Measurements from ENCODE around the gene UTP25.
"Not testable (repeated sequence)": the region's sequence is repeated elsewhere in the genome, so short reads cannot be mapped to it uniquely, and the experiment has no call there.

The UTP25 gene

GRCh38 chr1:209870151-209870831 lies 42.5 kb downstream of the UTP25 start:
- in situ Hi-C loops (cut with MboI; ENCODE audit: low sequenced_read_pairs): loop anchor here (25.0 kb wide), 1 partner anchor 442 kb away; no protein-coding TSS in a partner anchor

GRCh38 chr1:209871006-209871405 lies 43.2 kb downstream of the UTP25 start:
- in situ Hi-C loops (cut with MboI; ENCODE audit: low sequenced_read_pairs): loop anchor here (25.0 kb wide), 1 partner anchor 441 kb away; no protein-coding TSS in a partner anchor

DNA sequence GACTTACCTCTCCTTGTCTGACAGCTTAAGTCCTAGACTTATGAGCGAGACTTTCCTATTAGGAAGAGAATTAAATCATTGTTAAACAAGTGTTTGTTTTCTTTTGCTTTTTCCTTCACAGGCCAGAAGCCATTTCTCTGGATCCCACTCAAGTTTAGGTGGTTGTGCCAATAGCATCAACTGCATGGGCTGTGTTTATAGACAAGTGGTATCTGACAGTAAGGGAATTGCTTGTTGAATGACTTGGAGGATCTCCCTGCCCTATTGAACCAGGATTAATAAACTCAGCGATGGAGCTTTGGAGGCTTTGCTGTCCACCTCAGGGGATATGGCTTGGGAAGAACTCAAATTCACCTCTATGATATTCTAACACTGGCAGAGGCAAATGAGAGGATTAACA lies 43.7 kb downstream of the UTP25 start:
- in situ Hi-C loops (cut with MboI; ENCODE audit: low sequenced_read_pairs): loop anchor here (25.0 kb wide), 1 partner anchor 441 kb away; no protein-coding TSS in a partner anchor

DNA sequence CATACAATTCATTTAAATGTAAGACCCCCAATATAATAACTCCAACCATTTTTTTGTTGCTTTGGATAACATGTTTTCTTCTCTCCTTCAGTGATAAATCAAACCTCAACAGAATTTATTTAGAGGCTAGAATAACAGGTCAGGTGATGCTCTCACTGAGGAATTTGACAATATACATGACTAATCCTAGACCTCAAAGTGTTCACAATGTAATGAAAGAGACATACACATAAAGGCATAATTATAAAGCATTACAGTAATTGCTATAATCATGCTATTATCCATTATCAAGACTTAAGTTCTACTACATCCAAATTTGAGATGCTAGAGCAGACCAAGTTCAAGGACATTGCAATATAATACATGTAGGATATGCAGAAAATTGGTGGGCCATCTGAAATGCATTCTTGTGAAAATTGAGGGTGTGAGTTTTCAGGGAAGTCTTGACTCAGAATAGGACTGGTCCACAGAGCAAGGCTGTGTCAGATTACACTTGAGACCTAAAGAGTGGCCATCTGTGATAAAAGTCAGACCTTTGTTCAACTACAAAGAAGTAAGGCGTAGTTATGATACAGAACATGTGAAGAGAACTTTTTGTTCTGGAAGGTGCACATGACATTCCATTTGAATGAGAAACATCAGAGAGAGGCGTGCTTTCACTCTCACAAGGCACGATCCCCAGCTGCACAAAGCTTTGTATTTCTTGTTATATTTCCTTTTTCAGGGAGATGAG lies 45.5 kb downstream of the UTP25 start:
- in situ Hi-C loops (cut with MboI; ENCODE audit: low sequenced_read_pairs): loop anchor here (25.0 kb wide), 1 partner anchor 439 kb away; no protein-coding TSS in a partner anchor

GRCh38 chr1:209875515-209875914 lies 47.7 kb downstream of the UTP25 start:
- in situ Hi-C loops (cut with MboI; ENCODE audit: low sequenced_read_pairs): no loop called here

- in situ Hi-C loops (cut with MboI; ENCODE audit: low sequenced_read_pairs): no loop called here
Measured at GRCh38 chr1:209876078-209876800, 48.5 kb downstream of the UTP25 start.

- in situ Hi-C loops (cut with MboI; ENCODE audit: low sequenced_read_pairs): no loop called here
Measured at GRCh38 chr1:209877087-209877764, 49.5 kb downstream of the UTP25 start.

GRCh38 chr1:209878964-209879363 lies 51.2 kb downstream of the UTP25 start:
- in situ Hi-C loops (cut with MboI; ENCODE audit: low sequenced_read_pairs): no loop called here

DNA sequence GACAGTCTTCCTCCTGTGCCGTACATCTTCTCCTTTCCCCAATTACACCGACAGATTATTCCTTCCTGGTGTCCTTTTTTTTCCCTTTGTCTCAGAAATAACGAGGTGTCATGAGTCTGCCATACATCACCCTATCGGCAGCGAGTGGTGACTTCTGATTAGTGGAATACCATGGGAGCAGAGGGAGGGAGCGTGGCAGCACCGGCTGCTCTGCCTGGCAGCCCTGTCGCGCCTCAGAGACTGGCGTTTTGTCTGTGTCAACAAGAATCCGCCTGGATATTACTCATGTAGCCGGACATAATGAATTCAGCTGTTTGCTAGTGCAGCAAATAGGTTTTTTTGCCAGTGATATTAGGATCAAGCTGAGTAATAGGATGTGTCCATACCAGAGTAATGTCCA lies 51.8 kb downstream of the UTP25 start:
- in situ Hi-C loops (cut with MboI; ENCODE audit: low sequenced_read_pairs): no loop called here

DNA sequence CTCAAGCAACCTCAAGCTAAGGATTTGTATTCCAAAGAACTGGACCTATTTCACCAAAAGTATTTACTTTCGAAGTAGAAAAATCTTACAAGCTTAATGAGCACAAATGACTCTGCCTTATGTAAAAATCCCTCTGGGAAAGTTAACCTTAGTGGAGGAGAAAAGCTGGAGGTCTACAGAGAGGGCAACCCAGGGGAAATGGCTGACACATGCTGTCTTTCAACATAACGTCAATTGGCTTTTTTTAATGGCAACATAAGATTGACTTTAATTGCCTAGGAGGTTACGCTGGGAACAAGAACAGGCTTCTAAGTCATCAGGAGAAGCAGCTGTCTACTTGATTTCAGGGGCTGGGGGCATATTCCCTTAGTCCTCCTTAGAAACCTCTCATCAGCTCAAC lies 52.3 kb downstream of the UTP25 start:
- in situ Hi-C loops (cut with MboI; ENCODE audit: low sequenced_read_pairs): no loop called here

DNA sequence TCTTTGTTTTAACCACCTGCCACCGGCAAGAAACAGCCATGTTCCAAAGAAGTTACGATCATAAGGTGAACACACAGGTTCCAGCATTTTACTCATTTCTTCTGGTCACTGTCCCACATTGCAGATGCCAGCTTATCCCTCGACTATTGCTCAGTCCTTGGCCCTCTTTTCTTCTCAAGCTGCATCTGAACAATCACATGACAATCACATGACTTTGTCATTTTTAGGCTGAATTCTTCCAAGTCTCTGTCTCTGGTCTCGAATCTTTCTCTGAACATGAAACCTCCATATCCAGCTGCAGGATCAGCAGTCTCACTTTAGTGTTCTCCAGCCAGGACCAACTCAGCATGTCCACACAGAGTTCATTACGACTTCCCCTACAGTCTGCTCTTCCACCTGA lies 53.8 kb downstream of the UTP25 start:
- in situ Hi-C loops (cut with MboI; ENCODE audit: low sequenced_read_pairs): no loop called here

DNA sequence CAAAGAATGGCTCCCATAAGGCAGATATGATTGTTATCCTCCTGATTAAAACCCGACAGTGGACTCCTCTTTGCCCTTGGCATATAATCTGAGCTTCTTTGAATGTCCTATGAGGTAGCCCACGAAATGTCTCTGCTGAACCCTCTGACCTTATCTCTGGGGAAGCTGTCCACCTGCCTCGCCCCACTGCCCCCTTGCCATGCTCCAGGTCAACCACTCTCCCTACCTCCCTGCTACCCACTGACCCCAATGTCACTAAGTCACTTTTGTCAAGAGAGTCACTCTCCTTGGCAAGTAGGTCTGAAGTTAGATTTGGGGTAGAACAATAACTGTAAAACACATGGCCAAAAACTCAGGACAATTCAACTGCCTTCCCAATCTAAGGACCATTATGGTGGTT lies 54.5 kb downstream of the UTP25 start:
- in situ Hi-C loops (cut with MboI; ENCODE audit: low sequenced_read_pairs): no loop called here

- in situ Hi-C loops (cut with MboI; ENCODE audit: low sequenced_read_pairs): no loop called here
Measured at GRCh38 chr1:209882942-209883340, 55.2 kb downstream of the UTP25 start.

- in situ Hi-C loops (cut with MboI; ENCODE audit: low sequenced_read_pairs): no loop called here
Measured at GRCh38 chr1:209883341-209883971, 55.7 kb downstream of the UTP25 start.

GRCh38 chr1:209884249-209884648 lies 56.5 kb downstream of the UTP25 start:
- in situ Hi-C loops (cut with MboI; ENCODE audit: low sequenced_read_pairs): no loop called here

DNA sequence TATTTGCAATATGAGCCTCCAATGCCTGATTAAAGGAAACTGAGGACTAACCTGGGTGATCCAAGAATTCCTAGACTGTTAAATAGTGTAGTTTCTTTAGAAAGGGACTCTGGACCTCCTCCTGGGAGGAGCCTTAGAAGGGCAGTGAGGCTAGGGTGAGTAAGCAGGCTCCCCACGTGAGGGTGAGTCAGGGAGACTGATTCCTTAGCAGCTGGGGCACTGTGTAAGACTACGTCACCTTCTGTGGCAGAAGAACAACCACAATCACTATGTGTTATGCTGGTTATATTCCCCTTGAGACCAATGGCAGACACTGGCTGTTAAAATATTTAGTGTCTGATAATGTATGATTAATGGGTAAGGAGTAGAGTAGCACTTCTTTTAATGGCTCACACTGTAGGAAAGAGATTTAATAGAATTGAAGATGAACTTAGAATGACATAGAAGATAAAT lies 56.9 kb downstream of the UTP25 start:
- in situ Hi-C loops (cut with MboI; ENCODE audit: low sequenced_read_pairs): no loop called here

DNA sequence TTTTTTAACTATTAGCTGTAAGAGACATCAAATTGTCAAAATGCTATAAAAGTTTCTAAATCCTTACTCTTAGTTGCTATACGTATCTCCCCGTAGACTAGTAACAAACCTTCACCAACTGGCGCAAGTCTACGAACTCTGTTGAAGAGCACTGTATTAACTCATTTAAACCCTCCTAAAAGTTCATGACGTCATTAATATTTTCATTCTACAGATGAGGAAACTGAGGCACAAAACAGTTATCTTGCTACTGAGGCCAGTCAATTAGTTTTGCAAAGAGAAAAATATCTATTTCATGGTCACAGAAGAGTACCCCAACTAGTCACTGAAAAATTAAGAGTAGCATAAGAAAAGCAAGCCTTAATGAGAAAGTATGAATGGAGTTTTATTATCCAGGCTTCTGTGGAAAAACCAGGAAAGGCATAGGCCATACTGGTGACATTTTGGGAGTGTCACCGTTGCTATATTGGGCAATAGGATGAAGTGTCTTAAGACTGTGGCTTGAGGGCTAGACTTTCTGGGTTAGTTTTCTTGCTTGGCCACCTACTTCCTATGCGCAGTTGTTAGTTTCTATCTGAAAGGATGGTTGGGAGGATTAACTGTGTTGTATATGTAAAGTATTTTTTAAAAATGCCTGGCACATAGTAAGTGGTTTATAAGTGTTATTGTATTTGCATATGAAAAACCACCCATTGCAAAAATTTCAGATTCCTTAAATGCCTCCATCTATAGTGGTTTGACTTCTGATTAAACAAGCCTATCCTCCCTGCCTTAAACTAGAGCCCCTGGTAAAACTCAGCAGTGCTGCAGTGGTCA lies 57.8 kb downstream of the UTP25 start:
- in situ Hi-C loops (cut with MboI; ENCODE audit: low sequenced_read_pairs): no loop called here

DNA sequence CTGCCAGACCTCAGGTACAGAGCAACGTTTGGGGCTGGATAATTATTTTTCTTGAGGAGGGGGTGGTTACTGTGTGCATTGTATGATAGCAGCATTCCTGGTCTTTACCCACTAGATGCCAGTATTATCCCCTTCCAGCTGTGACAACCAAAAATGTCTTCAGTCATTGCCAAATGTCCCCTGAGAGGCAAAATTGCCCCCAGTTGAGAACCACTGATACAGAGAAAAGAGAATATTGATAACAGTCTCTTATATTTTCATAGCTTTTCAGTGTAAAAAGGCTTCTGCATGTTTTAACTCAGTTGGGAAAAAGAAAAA lies 58.4 kb downstream of the UTP25 start:
- in situ Hi-C loops (cut with MboI; ENCODE audit: low sequenced_read_pairs): no loop called here

DNA sequence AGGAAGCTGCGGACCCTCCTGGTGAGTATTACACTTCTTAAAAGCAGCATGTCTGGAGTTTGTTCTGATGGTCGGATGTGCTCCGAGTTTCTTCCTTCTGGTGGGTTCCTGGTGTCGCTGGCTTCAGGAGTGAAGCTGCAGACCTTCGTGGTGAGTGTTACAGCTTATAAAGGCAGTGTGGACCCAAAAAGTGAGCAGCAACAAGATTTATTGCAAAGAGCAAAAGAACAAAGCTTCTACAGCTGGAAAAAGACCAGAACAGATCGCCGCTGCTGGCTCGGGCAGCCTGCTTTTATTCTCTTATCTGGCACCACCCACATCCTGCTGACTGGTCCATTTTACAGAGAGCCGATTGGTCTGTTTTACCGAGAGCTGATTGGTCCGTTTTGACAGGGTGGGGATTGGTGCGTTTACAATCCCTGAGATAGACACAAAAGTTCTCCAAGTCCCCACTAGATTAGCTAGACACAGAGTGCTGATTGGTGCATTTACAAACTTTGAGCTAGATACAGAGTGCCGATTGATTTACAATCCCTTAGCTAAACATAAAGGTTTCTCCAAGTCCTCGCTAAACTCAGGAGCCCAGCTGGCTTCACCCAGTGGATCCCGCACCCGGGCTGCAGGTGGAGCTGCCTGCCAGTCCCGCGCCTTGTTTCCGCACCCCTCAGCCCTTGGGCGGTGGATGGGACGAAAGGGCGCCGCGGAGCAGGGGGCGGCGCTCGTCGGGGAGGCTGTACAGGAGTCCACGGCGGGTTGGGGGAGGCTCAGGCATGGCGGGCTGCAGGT lies 60.7 kb downstream of the UTP25 start:
- in situ Hi-C loops (cut with MboI; ENCODE audit: low sequenced_read_pairs): not testable (repeated sequence)
